Measurements from ENCODE around the gene UBLCP1.

DNA sequence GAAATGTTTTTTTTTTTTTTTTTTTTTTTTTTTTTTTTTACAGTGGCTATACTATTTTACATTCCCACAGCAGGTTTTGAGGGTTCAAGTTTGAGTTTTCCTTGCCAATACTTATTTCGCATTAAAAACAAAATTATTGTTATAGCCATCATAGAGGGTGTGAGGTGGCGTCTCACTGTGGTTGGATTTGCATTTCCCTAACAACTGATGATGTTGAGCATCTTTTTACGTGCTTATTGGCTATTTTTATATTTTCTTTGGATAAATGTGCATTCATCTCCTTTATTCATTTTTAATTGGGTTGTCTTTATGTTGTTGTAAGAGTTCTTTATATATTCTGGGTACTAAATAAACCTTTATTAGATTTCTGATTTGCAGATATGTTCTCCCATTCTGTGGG is 18.9 kb upstream of the UBLCP1 start:
- TF ChIP-seq CTCF (IDR thresholded peaks at IDR 0.05) (no peak), POLR2A (IDR thresholded peaks at IDR 0.05) (no peak)
